K562 (cell line): ENCODE results near the gene SLC1A5. TPM values are rescaled to one million over a fixed set of nuclear protein-coding genes. Genes with fewer than 3 reads are reported as not detected.

Experiments used
- BDP1 ChIP-seq: IDR thresholded peaks from 3 replicates; pipeline ENCODE4 v1.6.1; 2011; ENCODE audit not compliant: insufficient read length, insufficient read depth
- CBX8 ChIP-seq: fragments of 200-600 bp; sonication (generic); IDR thresholded peaks from 2 replicates; pipeline ENCODE4 v1.6.1; 2012; ENCODE audit warnings: borderline replicate concordance, mixed run types, low read depth, mild to moderate bottlenecking, moderate library complexity, mixed read lengths, low read length, control low read depth, inconsistent platforms; ENCODE audit not compliant: poor library complexity, severe bottlenecking; ENCODE audit errors: extremely low read depth
- CTCF ChIP-seq, 3 experiments: IDR thresholded peaks in 2 of 3; conservative IDR thresholded peaks in 1 of 3; 2 replicates each; pipeline ENCODE4 v1.5.1; 2011 to 2012; ENCODE audit warnings: low read length in 3 of 3, mild to moderate bottlenecking in 3 of 3, control low read depth in 2 of 3, improper control_type of control experiment in 1 of 3, inconsistent platforms in 1 of 3, low read depth in 1 of 3, mixed read lengths in 1 of 3, moderate library complexity in 1 of 3; ENCODE audit not compliant: insufficient read depth in 2 of 3
- HNRNPL ChIP-seq: fragments of 200-400 bp; formaldehyde crosslinking; IDR thresholded peaks from 2 replicates; pipeline ENCODE4 v1.6.1; 2017; ENCODE audit warnings: low read depth, mild to moderate bottlenecking, low read length
- LARP7 ChIP-seq: fragments of 450-650 bp; IDR thresholded peaks from 2 replicates; pipeline ENCODE4 v1.6.1; 2016
- NELFE ChIP-seq: IDR thresholded peaks from 2 replicates; pipeline ENCODE4 v1.6.1; 2011; ENCODE audit warnings: mild to moderate bottlenecking; ENCODE audit not compliant: insufficient read depth, insufficient read length
- NEUROD1 ChIP-seq: fragments of 150-350 bp; IDR thresholded peaks from 2 replicates; pipeline ENCODE4 v1.6.1; 2014; ENCODE audit warnings: borderline replicate concordance, low read length, low read depth; ENCODE audit not compliant: partially characterized antibody
- NFRKB ChIP-seq: fragments of 450-650 bp; IDR thresholded peaks from 2 replicates; pipeline ENCODE4 v1.6.1; 2016; ENCODE audit warnings: low read depth
- POLR2AphosphoS5 ChIP-seq: IDR thresholded peaks from 2 replicates; pipeline ENCODE4 v1.6.1; 2011; ENCODE audit warnings: mild to moderate bottlenecking, low read depth, low read length, moderate library complexity; ENCODE audit not compliant: control insufficient read depth, insufficient read depth
- PREB ChIP-seq: sonication (generic); formaldehyde crosslinking; IDR thresholded peaks from 2 replicates; pipeline ENCODE4 v1.8.1; 2023; ENCODE audit warnings: mild to moderate bottlenecking, missing genetic modification reagents
- TEAD4 ChIP-seq, 2 experiments: sonication (generic) in 1 of 2; formaldehyde crosslinking in 1 of 2; IDR thresholded peaks; 2 replicates each; pipeline versions ENCODE4 v1.6.1 to v1.8.0; 2012 to 2022; ENCODE audit warnings: borderline replicate concordance in 1 of 2, inconsistent platforms in 1 of 2, low read length in 1 of 2, mild to moderate bottlenecking in 1 of 2, missing genetic modification reagents in 1 of 2
- TGIF2 ChIP-seq: sonication (generic); formaldehyde crosslinking; IDR thresholded peaks from 2 replicates; pipeline ENCODE4 v1.8.1; 2022; ENCODE audit warnings: mild to moderate bottlenecking, missing genetic modification reagents, moderate library complexity
- ZFP91 ChIP-seq: sonication (generic); formaldehyde crosslinking; IDR thresholded peaks from 2 replicates; pipeline ENCODE4 v1.8.0; 2022; ENCODE audit warnings: mild to moderate bottlenecking, missing genetic modification reagents
- ZKSCAN8 ChIP-seq: fragments of 200-800 bp; sonication (Bioruptor generic); IDR thresholded peaks from 2 replicates; pipeline ENCODE4 v1.6.1; 2016; ENCODE audit warnings: missing genetic modification characterization, missing compliant biosample characterization
- ZNF398 ChIP-seq: fragments of 250-450 bp; sonication (Bioruptor Pico); IDR thresholded peaks from 2 replicates; pipeline ENCODE4 v1.8.0; 2021; ENCODE audit warnings: moderate library complexity, mild to moderate bottlenecking, inconsistent platforms
- ZNF518B ChIP-seq: fragments of 250-450 bp; sonication (Bioruptor Pico); IDR thresholded peaks from 2 replicates; pipeline ENCODE4 v1.5.0; 2021; ENCODE audit warnings: mild to moderate bottlenecking, moderate library complexity
- ZNF778 ChIP-seq: fragments of 450-650 bp; formaldehyde crosslinking; IDR thresholded peaks from 2 replicates; pipeline ENCODE4 v1.4.0; 2020; ENCODE audit warnings: mild to moderate bottlenecking, moderate library complexity
- polyA plus RNA-seq, 8 experiments: library from polyadenylated mRNA; depleted of rRNA in 4 of 8; stranded (reverse) in 5 of 8; unstranded in 3 of 8; fragments of >200 nt; fragmentation: Nextera tagmentation in 2 of 8; fragmentation: Illumina TruSeq in 1 of 8; extraction: Ambion mirVana in 2 of 8; extraction: Trizol in 1 of 8; gene quantifications; 2 replicates each; pipeline versions ENCODE4 v1.2.1 to v1.2.3, GENCODE V29; 2011 to 2014; ENCODE audit warnings: inconsistent platforms in 1 of 8, missing spikeins in 1 of 8
- total RNA-seq, 7 experiments: library from RNA; depleted of rRNA in 6 of 7; stranded (reverse); fragments of >200 nt in 6 of 7; fragmentation: Illumina TruSeq in 2 of 7; extraction: Trizol in 2 of 7; gene quantifications; 2 replicates each; pipeline versions ENCODE4 v1.2.1 to v1.2.3, GENCODE V29; 2011 to 2021; ENCODE audit warnings: low replicate concordance in 1 of 7

SLC1A5 gene
- total and polyA plus RNA-seq, 9 of the 15 experiments (the other 6 are each of a cell fraction or from before 2014, with no cell fraction given): 31.2 to 417 (median 134) TPM

GRCh38 chr19:46731007-46731501, 57.3 kb downstream of the SLC1A5 start (continued):
- TF ChIP-seq ZFP91 (CRISPR knock-in tag) (no peak), PREB (CRISPR knock-in tag) (no peak), ZKSCAN8 (CRISPR knock-in tag) (no peak), ZNF518B (CRISPR knock-in tag) (no peak), LARP7 (no peak), POLR2AphosphoS5 (0 out of 2 replicates have a peak, but pooled peaks have one; percentile 20), HNRNPL (no peak), ZNF778 (no peak), NFRKB (no peak), TGIF2 (CRISPR knock-in tag) (no peak), TEAD4 (IDR thresholded peaks at IDR 0.05; ENCODE audit: low read length) (0 out of 2 replicates have a peak, but pooled peaks have one; percentile 27), TEAD4 (CRISPR knock-in tag; IDR thresholded peaks at IDR 0.05; ENCODE audit: borderline replicate concordance) (no peak), NELFE (no peak), CBX8 (no peak), NEUROD1 (peak; percentile 13), BDP1 (no peak), CTCF (IDR thresholded peaks at IDR 0.05 in 2 of 3, conservative IDR thresholded peaks at IDR 0.05 in 1 of 3; ENCODE audit: insufficient read depth in 2 of 3, low read depth in 1 of 3, low read length in 3 of 3) (peak in 2 of 3 experiments; percentile 27 to 38; a peak in 4 of 6 replicates), ZNF398 (CRISPR knock-in tag) (no peak)
